ENCODE results near the gene CRYBA4. TPM values are rescaled to one million over a fixed set of nuclear protein-coding genes. Genes with fewer than 3 reads are reported as not detected.

Gene CRYBA4
- total RNA-seq, 1 donor from 2014 or later, result not detected

- Histone ChIP-seq H3K36me3 (no peaks in the 10 kb centered on the region), H3K27me3 (ENCODE audit: low read depth) (peaks cover 9% of the 10 kb centered on the region), H3K9me3 (no peaks in the 10 kb centered on the region), H3K27ac (no peak overlapping the region), H3K4me1 (peaks cover 3% of the 10 kb centered on the region), H3K4me3 (no peak overlapping the region)
- intact Hi-C loops (cut with DNase I), result no loop called here
- no peak for TF ChIP-seq CTCF (IDR thresholded peaks at IDR 0.05)
- no peak for DNase-seq
- ATAC-seq, result no peak
Measured at GRCh38 chr22:26636296-26636695, 14.5 kb downstream of the CRYBA4 start.

DNA sequence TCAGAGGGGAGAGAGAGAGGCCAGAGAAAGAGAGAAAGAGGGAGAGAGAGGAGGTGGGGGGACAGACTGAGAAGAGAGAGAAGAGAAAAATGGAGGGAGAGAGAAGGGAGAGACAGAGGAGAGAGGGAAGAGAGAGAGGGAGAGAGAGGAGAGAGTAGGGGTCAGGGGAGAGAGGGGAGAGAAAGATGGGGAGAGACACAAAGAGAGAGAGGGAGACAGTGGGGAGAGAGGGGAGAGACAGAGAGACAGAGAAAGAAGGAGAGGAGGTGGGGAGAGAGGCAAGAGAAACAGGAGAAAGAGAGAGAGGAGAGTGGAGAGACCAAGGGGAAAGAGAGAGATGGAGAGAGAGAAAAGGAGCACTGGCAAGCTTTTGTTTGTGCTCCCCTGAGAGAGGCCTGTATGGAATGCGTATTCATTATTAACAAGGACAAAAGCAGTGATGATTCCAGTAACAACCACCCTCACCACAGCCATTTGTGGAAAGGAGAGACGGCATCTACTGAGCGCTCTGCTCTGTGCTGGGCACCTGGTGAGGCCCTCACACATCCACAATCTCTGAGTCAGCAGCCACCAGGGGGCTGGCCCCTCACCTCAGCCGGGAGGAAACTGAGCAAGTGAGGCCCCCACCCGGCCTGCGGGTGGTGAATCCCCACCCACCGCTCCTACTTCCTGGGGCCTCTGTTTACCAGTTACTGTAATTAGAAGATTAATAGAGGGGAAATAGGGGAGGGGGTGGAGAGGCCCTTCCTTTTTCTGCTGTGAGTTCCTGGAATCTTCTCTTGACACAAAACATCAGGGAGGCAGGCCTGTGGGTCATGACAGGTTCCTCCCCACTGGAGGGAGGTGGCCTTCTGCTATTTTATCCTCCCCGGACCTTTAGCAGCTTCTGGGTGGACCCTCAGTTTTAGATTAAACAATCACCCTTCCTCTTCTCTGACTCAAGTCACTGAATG lies 21.0 kb downstream of the CRYBA4 start:
- DNase-seq, result peak; percentile 52
- H3K9me3 ChIP-seq, result no peaks in the 10 kb centered on the region
- peak overlapping the region; percentile 74 for H3K27ac ChIP-seq
- TF ChIP-seq CTCF (IDR thresholded peaks at IDR 0.05), result no peak
- peaks cover 42% of the 10 kb centered on the region for H3K4me1 ChIP-seq
- H3K36me3 ChIP-seq, result no peaks in the 10 kb centered on the region
- ATAC-seq, result peak; percentile 34 to 38
- intact Hi-C loops (cut with DNase I), result no loop called here
- peaks cover 9% of the 10 kb centered on the region for H3K27me3 ChIP-seq (ENCODE audit: low read depth)
- no peak overlapping the region for H3K4me3 ChIP-seq

DNA sequence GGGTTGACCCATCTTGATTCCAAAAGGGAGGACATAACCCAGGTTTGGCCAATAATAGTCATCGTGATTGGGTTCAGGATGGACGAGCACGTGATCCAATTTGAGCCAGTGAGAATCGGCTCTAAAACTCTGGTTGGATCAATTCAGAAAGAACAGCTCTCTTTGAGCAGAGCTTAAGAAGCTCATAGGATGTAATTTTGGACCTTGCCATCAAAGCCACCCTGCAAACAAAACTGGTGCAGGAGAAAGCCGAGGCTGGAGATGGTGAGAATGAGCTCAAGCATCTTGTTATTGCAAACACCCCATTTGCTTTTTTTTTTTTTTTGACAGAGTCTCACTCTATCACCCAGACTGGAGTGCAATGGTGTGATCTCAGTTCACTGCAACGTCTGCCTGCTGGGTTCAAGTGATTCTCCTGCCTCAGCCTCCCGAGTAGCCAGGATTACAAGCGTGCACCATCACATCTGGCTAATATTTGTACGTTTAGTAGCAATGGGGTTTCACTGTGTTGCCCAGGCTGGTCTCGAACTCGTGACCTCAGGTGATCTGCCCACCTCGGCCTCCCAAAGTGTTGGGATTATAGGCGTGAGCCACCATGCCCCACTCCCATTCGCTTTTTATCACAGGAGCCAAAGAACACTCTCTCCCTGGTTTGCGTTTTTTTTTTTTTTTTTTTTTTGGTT lies 21.8 kb downstream of the CRYBA4 start:
- DNase-seq, result no peak
- peak overlapping the region; percentile 74 for H3K27ac ChIP-seq
- peaks cover 12% of the 10 kb centered on the region for H3K27me3 ChIP-seq (ENCODE audit: low read depth)
- intact Hi-C loops (cut with DNase I), result no loop called here
- H3K4me3 ChIP-seq, result no peak overlapping the region
- H3K36me3 ChIP-seq, result no peaks in the 10 kb centered on the region
- H3K9me3 ChIP-seq, result no peaks in the 10 kb centered on the region
- ATAC-seq, result no peak
- H3K4me1 ChIP-seq, result peaks cover 50% of the 10 kb centered on the region
- no peak for TF ChIP-seq CTCF (IDR thresholded peaks at IDR 0.05)

DNA sequence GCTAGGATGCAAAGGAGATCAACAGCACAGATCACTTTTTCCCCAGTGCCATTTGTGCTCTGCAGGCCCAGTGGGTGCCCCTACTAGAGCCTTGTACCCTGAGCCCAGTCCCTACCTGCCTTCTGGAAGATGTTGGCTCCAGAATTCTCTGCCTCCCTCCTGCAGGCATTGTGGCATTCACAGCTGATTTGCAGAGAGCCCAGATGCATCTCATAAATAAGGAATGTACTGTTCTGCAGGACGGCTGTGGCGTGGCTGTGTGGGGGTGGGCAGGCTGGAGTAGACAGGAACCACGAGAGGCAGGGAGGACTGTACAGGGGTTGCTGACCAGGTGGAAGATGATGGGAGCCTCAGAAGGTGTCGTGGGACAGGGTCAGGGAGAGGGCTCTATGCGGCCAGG lies 24.4 kb downstream of the CRYBA4 start:
- H3K27ac ChIP-seq, result no peak overlapping the region
- peaks cover 57% of the 10 kb centered on the region for H3K4me1 ChIP-seq
- DNase-seq, result no peak
- no peak for TF ChIP-seq CTCF (IDR thresholded peaks at IDR 0.05)
- H3K27me3 ChIP-seq (ENCODE audit: low read depth), result peaks cover 4% of the 10 kb centered on the region
- no peaks in the 10 kb centered on the region for H3K9me3 ChIP-seq
- no peaks in the 10 kb centered on the region for H3K36me3 ChIP-seq
- no peak for ATAC-seq
- intact Hi-C loops (cut with DNase I), result no loop called here
- no peak overlapping the region for H3K4me3 ChIP-seq

GRCh38 chr22:26648011-26648497 lies 26.3 kb downstream of the CRYBA4 start:
- DNase-seq (no peak), ATAC-seq (no peak)
- intact Hi-C loops (cut with DNase I), result no loop called here
- TF ChIP-seq CTCF (IDR thresholded peaks at IDR 0.05), result no peak
- H3K4me1 ChIP-seq, result peaks cover 48% of the 10 kb centered on the region
- H3K9me3 ChIP-seq, result no peaks in the 10 kb centered on the region
- H3K27me3 ChIP-seq (ENCODE audit: low read depth), result peaks cover 4% of the 10 kb centered on the region
- H3K36me3 ChIP-seq, result no peaks in the 10 kb centered on the region
- H3K4me3 ChIP-seq, result no peak overlapping the region
- no peak overlapping the region for H3K27ac ChIP-seq
